ENCODE data around the gene PGM2. TPM values are rescaled to one million over a fixed set of nuclear protein-coding genes. Genes with fewer than 3 reads are reported as not detected.

PGM2 gene
- total RNA-seq, 3 donors from 2014 or later (not counting 1 experiment from before 2014, with no cell fraction given): 18.7 to 31.9 (median 27.1) TPM

GRCh38 chr4:37792241-37792640 lies 34.2 kb upstream of the PGM2 start:
- H3K27ac ChIP-seq (ENCODE audit: low read length): no peak overlapping the region
- H3K36me3 Mint-ChIP-seq: no peaks in the 10 kb centered on the region
- DNase-seq (no peak), ATAC-seq (no peak)
- no peak overlapping the region for H3K4me3 ChIP-seq (ENCODE audit: low read length)
- intact Hi-C loops (cut with micrococcal nuclease): no loop called here
- H3K36me3 ChIP-seq (ENCODE audit: control insufficient read depth, insufficient read depth, low read length): no peaks in the 10 kb centered on the region
- no peaks in the 10 kb centered on the region for H3K27me3 ChIP-seq (ENCODE audit: control insufficient read depth, insufficient read depth, low read length)
- H3K4me3 Mint-ChIP-seq: no peak overlapping the region
- H3K9me3 ChIP-seq (ENCODE audit: control insufficient read depth, insufficient read depth, low read length): no peaks in the 10 kb centered on the region
- H3K4me1 Mint-ChIP-seq: no peaks in the 10 kb centered on the region
- H3K9me3 Mint-ChIP-seq: no peaks in the 10 kb centered on the region
- 79% methylated on average over 1 of the region's 1 CpG for WGBS (ENCODE audit: insufficient coverage)
- H3K27me3 Mint-ChIP-seq (ENCODE audit: low read depth in 2 of 2): peaks cover 10 to 16% of the 10 kb centered on the region in 2 donors
- no peaks in the 10 kb centered on the region for H3K4me1 ChIP-seq (ENCODE audit: control insufficient read depth, insufficient read depth, low read length)
- no peak overlapping the region for H3K27ac Mint-ChIP-seq
- no peak for TF ChIP-seq CTCF (IDR thresholded peaks at IDR 0.05)

DNA sequence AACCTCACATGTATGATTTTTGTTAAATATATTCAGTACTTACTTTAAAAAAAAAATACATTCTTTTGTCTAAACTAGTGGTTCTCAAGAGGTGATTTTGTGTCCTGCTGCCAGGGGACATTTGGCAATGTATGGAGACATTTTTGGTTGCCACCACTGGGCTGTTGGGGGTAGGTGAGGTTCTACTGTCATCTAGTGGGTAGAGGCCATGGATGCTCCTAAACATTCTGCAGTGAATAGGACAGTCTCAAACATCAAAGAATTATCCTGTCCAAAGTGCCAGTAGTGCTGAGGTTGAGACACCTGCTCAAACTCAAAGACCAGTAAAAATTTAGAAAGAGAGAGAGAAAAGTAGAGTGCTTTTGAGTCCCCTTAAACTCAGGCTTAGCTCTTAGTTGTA lies 32.9 kb upstream of the PGM2 start:
- intact Hi-C loops (cut with micrococcal nuclease): no loop called here
- Histone ChIP-seq H3K9me3 (ENCODE audit: control insufficient read depth, insufficient read depth, low read length) (no peaks in the 10 kb centered on the region), H3K27ac (ENCODE audit: low read length) (no peak overlapping the region), H3K27me3 (ENCODE audit: control insufficient read depth, insufficient read depth, low read length) (no peaks in the 10 kb centered on the region), H3K36me3 (ENCODE audit: control insufficient read depth, insufficient read depth, low read length) (no peaks in the 10 kb centered on the region), H3K4me1 (ENCODE audit: control insufficient read depth, insufficient read depth, low read length) (no peaks in the 10 kb centered on the region), H3K4me3 (ENCODE audit: low read length) (no peak overlapping the region)
- Mint-ChIP-seq H3K4me1 (no peaks in the 10 kb centered on the region), H3K27ac (no peak overlapping the region), H3K27me3 (ENCODE audit: low read depth in 2 of 2) (peaks cover 9 to 15% of the 10 kb centered on the region in 2 donors), H3K36me3 (no peaks in the 10 kb centered on the region), H3K9me3 (no peaks in the 10 kb centered on the region), H3K4me3 (no peak overlapping the region)
- TF ChIP-seq CTCF (IDR thresholded peaks at IDR 0.05): no peak
- ATAC-seq (peak in 2 of 3 donors; percentile 53 to 66), DNase-seq (peak in 1 of 2 donors; percentile 64)

- H3K9me3 ChIP-seq (ENCODE audit: control insufficient read depth, insufficient read depth, low read length): no peaks in the 10 kb centered on the region
- H3K4me1 ChIP-seq (ENCODE audit: control insufficient read depth, insufficient read depth, low read length): no peaks in the 10 kb centered on the region
- no peak overlapping the region for H3K4me3 Mint-ChIP-seq
- H3K36me3 ChIP-seq (ENCODE audit: control insufficient read depth, insufficient read depth, low read length): no peaks in the 10 kb centered on the region
- no peak for DNase-seq
- H3K27me3 ChIP-seq (ENCODE audit: control insufficient read depth, insufficient read depth, low read length): no peaks in the 10 kb centered on the region
- intact Hi-C loops (cut with micrococcal nuclease): no loop called here
- H3K4me3 ChIP-seq (ENCODE audit: low read length): no peak overlapping the region
- H3K9me3 Mint-ChIP-seq: no peaks in the 10 kb centered on the region
- peaks cover 4 to 12% of the 10 kb centered on the region in 2 donors for H3K27me3 Mint-ChIP-seq (ENCODE audit: low read depth in 2 of 2)
- H3K36me3 Mint-ChIP-seq: no peaks in the 10 kb centered on the region
- no peak overlapping the region for H3K27ac ChIP-seq (ENCODE audit: low read length)
- no peak for TF ChIP-seq CTCF (IDR thresholded peaks at IDR 0.05)
- H3K4me1 Mint-ChIP-seq: no peaks in the 10 kb centered on the region
- WGBS (ENCODE audit: insufficient coverage): 88% methylated on average over 1 of the region's 2 CpGs
- no peak overlapping the region for H3K27ac Mint-ChIP-seq
- no peak for ATAC-seq
Observed at GRCh38 chr4:37794056-37794455, 32.4 kb upstream of the PGM2 start.

DNA sequence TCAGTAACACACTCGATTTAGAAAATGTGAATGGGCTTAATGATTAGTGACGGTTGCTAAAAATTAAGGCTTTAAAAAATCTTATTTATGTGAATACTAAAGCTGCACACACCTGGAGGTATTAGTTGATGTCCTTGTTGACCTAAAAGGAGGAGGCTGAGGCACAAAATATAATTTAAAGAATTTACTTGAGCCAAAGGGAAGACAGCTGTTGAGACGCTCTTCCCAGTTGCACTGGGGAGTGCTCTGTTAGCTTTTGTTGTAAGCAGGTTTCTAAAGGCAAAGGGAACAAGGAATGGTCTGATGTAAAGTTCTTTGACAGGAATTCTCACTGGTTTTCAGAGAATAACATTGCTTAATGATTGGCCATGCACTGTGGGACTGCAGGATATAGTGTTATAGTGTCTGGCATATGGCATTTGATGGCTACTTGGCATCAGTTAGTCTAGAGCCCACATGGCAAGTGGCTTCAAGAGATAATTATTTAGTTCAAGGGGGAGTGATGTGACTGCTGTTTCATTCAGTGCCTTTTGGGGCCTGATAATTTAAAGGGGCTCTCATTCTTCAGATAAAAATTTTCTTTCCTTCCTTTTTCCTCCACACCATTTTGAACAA lies 30.8 kb upstream of the PGM2 start:
- TF ChIP-seq CTCF (IDR thresholded peaks at IDR 0.05): no peak
- Mint-ChIP-seq H3K36me3 (no peaks in the 10 kb centered on the region), H3K27ac (no peak overlapping the region), H3K9me3 (no peaks in the 10 kb centered on the region), H3K27me3 (ENCODE audit: low read depth in 2 of 2) (peaks cover 0 to 15% of the 10 kb centered on the region in 2 donors), H3K4me3 (no peak overlapping the region), H3K4me1 (no peaks in the 10 kb centered on the region)
- DNase-seq (no peak), ATAC-seq (no peak)
- intact Hi-C loops (cut with micrococcal nuclease): no loop called here
- H3K27ac ChIP-seq (ENCODE audit: low read length): no peak overlapping the region
- H3K36me3 ChIP-seq (ENCODE audit: control insufficient read depth, insufficient read depth, low read length): no peaks in the 10 kb centered on the region
- H3K4me3 ChIP-seq (ENCODE audit: low read length): no peak overlapping the region
- no peaks in the 10 kb centered on the region for H3K4me1 ChIP-seq (ENCODE audit: control insufficient read depth, insufficient read depth, low read length)
- H3K27me3 ChIP-seq (ENCODE audit: control insufficient read depth, insufficient read depth, low read length): no peaks in the 10 kb centered on the region
- 97% methylated on average over 3 of the region's 3 CpGs for WGBS (ENCODE audit: insufficient coverage)
- H3K9me3 ChIP-seq (ENCODE audit: control insufficient read depth, insufficient read depth, low read length): no peaks in the 10 kb centered on the region

Data from natural killer cell (primary cell).